ENCODE data around the gene EVA1C.
A peak's percentile ranks its signal among the peaks of the same experiment; 100 is the strongest.
"Not testable (repeated sequence)": the region's sequence is repeated elsewhere in the genome, so short reads cannot be mapped to it uniquely, and the experiment has no call there.

Gene EVA1C

DNA sequence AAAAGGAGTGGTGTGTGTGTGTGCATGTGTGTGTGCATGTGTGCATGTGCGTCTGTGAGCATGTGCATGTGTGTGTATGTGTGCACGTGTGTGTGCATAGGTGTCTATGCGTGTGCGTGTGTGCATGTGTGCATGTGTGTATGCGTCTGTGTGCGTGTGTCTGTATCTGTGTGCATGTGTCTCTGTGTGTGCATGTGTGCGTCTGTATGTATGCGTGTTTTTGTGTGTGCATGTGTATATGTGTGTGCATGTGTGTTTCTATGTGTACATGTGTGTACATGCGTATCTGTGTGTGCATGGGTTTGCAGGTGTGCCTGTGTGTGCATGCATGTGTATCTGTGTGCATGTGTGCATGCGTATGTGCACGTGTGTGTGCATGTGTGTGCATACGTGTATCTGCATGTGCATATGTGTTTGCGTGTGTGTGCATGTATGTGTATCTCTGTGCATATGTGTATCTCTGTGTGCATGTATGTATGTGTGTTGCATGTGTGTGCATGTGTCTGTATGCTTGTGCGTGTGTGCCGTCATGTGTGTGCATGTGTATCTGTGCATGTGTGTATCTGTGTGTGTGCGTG is 94.9 kb downstream of the EVA1C start:
- TF ChIP-seq, protein P1, sequence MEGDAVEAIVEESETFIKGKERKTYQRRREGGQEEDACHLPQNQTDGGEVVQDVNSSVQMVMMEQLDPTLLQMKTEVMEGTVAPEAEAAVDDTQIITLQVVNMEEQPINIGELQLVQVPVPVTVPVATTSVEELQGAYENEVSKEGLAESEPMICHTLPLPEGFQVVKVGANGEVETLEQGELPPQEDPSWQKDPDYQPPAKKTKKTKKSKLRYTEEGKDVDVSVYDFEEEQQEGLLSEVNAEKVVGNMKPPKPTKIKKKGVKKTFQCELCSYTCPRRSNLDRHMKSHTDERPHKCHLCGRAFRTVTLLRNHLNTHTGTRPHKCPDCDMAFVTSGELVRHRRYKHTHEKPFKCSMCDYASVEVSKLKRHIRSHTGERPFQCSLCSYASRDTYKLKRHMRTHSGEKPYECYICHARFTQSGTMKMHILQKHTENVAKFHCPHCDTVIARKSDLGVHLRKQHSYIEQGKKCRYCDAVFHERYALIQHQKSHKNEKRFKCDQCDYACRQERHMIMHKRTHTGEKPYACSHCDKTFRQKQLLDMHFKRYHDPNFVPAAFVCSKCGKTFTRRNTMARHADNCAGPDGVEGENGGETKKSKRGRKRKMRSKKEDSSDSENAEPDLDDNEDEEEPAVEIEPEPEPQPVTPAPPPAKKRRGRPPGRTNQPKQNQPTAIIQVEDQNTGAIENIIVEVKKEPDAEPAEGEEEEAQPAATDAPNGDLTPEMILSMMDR (conservative IDR thresholded peaks at IDR 0.05; ENCODE audit: low read depth, low read length) = no peak
- H3K4me3 ChIP-seq (ENCODE audit: low read depth, low read length) = no peak overlapping the region
- DNase-seq (ENCODE audit: low read depth) = no peak

DNA sequence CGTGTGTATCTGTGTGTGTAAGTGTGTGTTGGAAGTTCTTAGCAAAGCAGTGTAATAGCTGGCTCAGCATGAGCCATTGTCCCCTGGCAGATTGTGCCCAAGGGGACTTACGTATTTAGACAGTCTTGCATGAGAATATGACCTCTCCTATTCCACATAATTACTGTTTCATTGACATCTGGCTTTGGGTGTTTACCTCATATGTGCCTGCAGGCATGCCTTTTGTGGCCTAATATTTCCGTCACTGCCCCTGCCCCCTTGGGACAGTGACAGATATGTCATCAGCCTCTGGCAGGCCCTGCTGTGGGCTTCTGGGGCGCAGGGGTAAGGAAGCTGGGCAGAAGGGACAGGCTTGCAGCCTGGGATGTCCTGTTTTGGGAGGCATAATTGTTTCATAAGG is 95.5 kb downstream of the EVA1C start:
- not testable (repeated sequence) for DNase-seq (ENCODE audit: low read depth); H3K4me3 ChIP-seq (ENCODE audit: low read depth, low read length)

DNA sequence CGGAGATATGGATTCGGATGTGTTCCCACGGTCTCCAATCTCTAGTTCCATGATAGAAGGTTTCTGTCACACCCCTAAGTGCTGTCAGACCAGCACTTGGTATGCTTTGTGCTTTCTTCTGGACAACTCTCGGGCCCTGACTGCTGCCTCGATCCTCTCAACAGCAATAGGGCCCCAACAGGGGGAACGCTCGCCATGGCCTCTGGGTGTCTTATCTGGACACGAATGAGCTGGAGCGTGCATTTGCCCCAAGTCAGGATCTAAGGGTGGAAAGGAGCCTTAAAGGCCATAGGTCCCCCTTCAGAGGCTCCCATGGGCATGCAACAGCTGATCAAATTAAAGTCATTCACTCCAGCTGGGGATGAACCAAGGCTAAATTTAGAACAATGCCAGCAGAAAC is 96.1 kb downstream of the EVA1C start:
- no peak overlapping the region for H3K4me3 ChIP-seq (ENCODE audit: low read depth, low read length)
- TF ChIP-seq, protein P1 (conservative IDR thresholded peaks at IDR 0.05; ENCODE audit: low read depth, low read length) = no peak
- DNase-seq (ENCODE audit: low read depth) = no peak

DNA sequence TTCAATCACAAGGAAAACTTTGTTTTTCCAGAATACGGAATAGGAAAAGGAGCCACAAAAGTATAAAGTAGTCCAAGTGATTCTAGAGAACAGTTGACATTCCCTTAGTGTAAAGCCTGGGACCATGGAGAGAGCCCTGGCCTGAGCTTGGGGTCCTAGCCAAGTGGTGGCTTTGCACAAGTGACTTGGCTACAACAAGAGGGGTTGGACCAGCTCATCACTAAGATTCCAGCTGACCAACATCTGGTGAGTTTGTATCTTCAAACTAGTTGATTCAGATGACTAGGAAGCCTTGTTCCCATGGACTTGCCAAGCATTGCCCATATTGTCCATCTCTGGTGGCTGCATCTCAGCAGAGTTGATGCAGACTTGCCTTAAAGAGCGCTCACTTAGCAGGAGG is 96.5 kb downstream of the EVA1C start:
- DNase-seq (ENCODE audit: low read depth); H3K4me3 ChIP-seq (ENCODE audit: low read depth, low read length): not testable (repeated sequence)

DNA sequence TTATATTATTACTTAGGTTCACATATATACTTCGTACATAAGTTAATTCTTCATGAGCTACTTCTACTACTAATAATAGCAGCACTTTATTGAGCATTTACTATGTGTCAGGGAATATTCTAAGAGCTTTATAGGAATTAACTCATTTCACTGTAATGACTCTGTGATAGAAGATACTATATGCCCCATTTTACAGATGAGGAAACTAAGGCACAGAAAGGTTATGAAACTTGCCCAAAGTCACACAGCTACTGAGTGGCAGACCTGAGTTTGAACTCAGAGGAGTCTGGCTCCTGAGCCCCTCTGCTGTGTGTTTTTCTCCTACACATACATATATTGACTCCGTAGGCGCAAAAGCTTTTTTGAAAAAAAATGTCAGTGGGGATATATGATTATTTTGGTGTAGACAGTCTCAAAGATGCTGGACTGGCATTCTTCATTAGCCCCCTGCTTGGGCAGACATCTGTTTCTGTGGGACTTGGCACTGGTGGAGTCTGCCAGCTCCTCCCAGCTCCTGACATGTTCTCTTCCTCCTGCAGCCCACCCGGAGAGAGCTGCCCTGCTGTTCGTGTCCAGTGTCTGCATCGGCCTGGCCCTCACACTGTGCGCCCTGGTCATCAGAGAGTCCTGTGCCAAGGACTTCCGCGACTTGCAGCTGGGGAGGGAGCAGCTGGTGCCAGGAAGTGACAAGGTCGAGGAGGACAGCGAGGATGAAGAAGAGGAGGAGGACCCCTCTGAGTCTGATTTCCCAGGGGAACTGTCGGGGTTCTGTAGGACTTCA is 102.0 kb downstream of the EVA1C start:
- H3K4me3 ChIP-seq (ENCODE audit: low read depth, low read length) = no peak overlapping the region
- TF ChIP-seq, protein P1 (conservative IDR thresholded peaks at IDR 0.05; ENCODE audit: low read depth, low read length) = no peak

DNA sequence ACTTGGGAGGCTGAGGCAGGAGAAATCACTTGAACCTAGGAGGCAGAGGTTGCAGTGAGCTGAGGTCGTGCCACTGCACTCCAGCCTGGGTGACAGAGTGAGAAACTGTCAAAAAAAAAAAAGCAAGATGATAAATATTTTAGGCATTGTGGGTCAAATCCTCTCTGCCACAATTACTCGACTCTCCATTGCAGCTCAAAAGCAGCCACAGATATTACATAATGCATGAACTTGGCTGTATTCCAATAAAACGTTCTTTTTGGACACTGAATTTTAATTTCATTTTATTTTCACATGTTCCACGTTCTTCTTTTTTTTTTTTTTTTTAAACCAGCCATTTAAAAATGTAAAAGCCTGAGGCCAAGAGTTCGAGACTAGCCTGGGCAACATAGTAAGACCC is 103.4 kb downstream of the EVA1C start:
- TF ChIP-seq, protein P1 (conservative IDR thresholded peaks at IDR 0.05; ENCODE audit: low read depth, low read length) = no peak
- peak; percentile 81 for DNase-seq (ENCODE audit: low read depth)
- H3K4me3 ChIP-seq (ENCODE audit: low read depth, low read length) = no peak overlapping the region

More for the DNA sequence above, 102.0 kb downstream of the EVA1C start:
- no peak for DNase-seq (ENCODE audit: low read depth)

DNA sequence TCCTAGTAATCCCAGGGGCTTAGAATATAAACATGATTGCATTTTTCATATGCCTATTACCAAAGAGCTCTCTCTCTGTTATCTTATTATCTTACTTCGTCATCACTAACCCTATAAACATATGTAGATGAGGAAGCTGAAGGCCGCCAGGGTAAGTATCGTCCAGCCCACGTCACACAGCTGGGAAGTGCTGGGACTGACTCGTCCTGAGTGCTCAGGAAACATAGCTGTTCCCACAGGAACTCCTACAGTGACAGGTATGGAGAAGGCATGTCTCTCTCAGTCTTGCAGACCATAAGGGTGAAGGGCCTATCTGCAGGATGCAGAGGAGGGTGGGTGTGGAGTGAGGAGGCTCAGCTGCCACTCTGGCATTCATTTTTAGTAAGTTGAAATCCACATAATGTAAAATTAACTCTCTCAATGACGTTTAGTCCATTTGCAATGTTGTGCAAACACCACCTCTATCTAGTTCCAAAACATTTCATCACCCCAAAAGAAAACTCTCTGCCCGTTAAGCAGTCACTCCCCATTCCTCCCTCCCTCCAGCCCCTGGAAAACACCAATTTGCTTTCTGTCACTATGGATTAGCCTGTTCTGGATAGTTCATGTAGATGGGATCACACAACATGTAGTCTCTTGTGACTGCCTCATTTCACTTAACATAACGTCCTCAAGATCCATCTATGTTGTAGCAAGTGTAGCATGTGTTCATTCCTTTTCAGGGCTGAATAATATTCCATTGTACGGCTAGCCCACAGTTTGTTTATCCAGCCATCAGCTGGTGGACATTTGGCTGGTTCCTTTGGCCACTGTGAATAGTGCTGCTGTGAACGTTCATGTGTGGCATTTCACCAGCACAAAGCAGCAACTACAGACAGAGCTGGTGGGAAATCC is 104.5 kb downstream of the EVA1C start:
- peak; percentile 98 for DNase-seq (ENCODE audit: low read depth)
- TF ChIP-seq, protein P1 (conservative IDR thresholded peaks at IDR 0.05; ENCODE audit: low read depth, low read length) = no peak
- H3K4me3 ChIP-seq (ENCODE audit: low read depth, low read length) = no peak overlapping the region
